HG03039 (cell line): Measurements from ENCODE around the gene NR2F1-AS1.
"Not testable (repeated sequence)": the region's sequence is repeated elsewhere in the genome, so short reads cannot be mapped to it uniquely, and the experiment has no call there.

Experiments used
- ATAC-seq: cut with Tn5 transposase; IDR thresholded peaks from one replicate; pipeline ENCODE4 v1.9.1; 2021; ENCODE audit warnings: mild to moderate bottlenecking, moderate library complexity; ENCODE audit not compliant: unreplicated experiment

The NR2F1-AS1 gene

GRCh38 chr5:93557021-93557604, 23.9 kb downstream of the NR2F1-AS1 start:
- ATAC-seq: no peak

DNA sequence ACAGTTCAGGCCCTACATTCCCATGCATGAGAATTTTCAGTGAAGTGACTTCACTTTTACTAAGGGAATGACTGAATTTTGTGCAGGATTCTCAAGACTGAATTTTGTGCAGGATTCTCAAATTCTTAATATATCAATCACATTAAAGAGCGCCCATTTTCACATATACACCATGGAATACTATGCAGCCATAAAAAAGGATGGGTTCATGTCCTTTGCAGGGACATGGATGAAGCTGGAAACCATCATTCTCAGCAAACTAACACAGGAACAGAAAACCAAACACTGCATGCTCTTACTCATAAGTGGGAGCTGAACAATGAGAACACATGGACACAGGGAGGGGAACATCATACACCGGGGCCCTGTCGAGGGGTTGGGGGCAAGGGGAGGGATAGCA, 31.4 kb downstream of the NR2F1-AS1 start:
- ATAC-seq: not testable (repeated sequence)

- ATAC-seq: no peak
These were observed 35.1 kb downstream of the NR2F1-AS1 start for GRCh38 chr5:93545872-93546271.

DNA sequence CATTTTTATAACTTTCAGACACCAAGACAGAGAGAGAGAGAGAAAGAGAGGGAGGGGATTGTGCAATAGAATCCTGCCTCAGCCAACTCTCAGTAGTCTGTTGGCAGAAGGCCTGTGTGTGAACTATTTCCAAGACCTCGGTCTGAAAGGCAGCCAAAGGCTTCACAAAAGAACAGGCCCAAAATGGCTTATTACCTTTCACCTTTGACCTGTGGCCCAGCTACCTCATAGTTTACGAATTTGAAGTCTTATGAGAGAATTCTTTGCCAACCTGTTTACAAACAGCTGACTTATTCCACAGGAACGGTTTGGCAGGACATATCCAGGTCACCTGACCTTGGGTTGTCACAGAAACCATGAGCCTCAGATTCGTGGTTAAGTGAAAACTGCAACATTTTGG, 48.6 kb downstream of the NR2F1-AS1 start:
- ATAC-seq: no peak

- not testable (repeated sequence) for ATAC-seq
These were observed 59.2 kb downstream of the NR2F1-AS1 start for GRCh38 chr5:93521815-93522214.

DNA sequence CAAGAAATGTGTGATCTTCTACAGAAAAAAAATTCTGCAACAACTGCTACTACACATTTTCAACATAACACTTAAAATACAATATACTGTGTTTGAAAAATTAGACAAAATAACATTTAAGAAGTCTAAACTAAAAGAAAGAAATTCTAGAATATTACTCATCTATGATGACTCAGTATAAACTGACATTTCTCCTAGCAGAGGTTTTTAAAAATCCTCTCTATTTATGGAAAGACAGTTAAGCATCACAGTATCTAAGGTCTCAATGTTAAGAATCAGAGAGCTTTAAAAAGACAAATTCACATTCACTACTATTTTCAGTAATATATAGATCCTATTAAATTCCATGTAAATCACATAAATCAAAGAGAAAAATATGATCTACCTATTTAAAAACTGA, 61.3 kb downstream of the NR2F1-AS1 start:
- no peak for ATAC-seq

DNA sequence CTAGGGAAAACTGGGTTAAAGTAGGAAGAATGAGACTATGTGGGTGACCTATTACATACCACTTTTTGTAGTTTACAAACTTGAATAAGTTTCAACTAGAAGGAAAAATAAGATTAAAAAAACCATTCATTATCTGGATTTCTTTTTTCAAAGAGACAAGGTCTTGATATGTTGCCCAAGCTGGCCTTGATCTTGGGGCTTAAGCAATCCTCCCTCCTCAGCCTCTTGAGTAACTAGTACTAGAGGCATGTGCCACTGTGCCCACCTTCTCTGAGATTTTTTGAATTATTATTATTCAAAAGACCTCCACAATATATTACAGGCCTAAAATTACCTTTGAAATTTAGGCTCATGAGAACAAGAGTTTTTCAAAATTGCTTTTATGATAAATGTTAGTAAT, 63.2 kb downstream of the NR2F1-AS1 start:
- ATAC-seq: no peak

GRCh38 chr5:93513298-93513697, 67.7 kb downstream of the NR2F1-AS1 start:
- ATAC-seq: no peak

- no peak for ATAC-seq
These were observed 68.2 kb downstream of the NR2F1-AS1 start for GRCh38 chr5:93512799-93513198.

DNA sequence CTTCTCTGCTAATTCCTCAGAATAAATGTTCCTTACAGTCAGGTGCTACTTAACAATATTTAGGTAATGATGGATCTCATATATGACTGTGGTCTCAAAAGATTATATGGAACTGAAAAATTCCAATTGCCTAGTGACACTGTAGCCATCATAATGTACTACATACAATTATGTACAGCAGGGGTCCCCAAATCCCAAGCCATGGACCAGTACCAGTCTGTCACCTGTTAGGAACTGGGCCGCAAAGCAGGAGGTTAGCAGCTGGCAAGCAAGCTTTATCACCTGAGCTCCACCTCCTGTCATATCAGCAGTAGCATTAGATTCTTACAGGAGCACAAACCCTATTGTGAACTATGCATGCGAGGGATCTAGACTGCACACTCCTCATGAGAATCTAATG, 69.6 kb downstream of the NR2F1-AS1 start:
- ATAC-seq: no peak

GRCh38 chr5:93510626-93511380, 70.2 kb downstream of the NR2F1-AS1 start:
- ATAC-seq: no peak

DNA sequence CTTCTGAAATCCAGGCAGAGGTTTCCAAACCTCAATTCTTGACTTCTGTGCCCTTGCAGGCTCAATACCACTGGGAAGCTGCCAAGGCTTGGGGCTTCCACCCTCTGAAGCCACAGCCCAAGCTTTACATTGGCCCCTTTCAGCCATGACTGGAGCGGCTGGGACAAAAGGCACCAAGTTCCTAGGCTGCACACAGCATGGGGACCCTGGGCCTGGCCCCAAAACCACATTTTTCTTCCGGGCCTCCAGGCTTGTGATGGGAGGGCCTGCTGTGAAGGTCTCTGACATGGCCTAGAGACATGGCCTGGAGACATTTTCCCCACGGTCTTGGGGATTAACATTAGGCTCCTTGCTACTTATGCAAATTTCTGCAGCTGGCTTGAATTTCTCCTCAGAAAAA, 75.5 kb downstream of the NR2F1-AS1 start:
- not testable (repeated sequence) for ATAC-seq

GRCh38 chr5:93503598-93504067, 77.4 kb downstream of the NR2F1-AS1 start:
- ATAC-seq: no peak

- no peak for ATAC-seq
These were observed 83.9 kb downstream of the NR2F1-AS1 start for GRCh38 chr5:93497096-93497495.

GRCh38 chr5:93479982-93480509, 101.0 kb downstream of the NR2F1-AS1 start:
- ATAC-seq: no peak

- ATAC-seq: no peak
These were observed 103.2 kb downstream of the NR2F1-AS1 start for GRCh38 chr5:93477816-93478215.

DNA sequence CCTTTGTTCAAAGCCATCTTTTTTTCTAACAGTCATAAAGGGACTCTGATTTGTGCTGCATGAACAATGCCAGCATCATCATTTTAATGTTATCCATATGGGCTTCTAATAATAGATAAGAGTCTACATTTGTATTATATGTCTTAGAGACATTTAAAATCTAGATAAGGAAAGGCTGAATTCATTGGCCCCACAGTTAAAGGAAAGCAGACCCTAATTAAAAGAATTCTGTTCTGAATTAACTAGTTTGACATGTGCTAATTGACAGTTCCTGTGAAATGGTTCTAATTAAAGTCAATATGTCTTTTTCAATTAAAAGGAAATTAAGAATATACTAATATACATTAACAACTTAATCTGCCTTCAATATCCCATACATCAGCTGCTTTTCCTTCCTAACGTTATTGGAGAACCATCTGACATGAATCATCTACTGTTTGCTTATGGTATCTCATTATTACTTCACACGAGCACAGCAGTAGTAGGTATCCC, 104.7 kb downstream of the NR2F1-AS1 start:
- ATAC-seq: no peak

- ATAC-seq: no peak
These were observed 118.1 kb downstream of the NR2F1-AS1 start for GRCh38 chr5:93462916-93463315.

DNA sequence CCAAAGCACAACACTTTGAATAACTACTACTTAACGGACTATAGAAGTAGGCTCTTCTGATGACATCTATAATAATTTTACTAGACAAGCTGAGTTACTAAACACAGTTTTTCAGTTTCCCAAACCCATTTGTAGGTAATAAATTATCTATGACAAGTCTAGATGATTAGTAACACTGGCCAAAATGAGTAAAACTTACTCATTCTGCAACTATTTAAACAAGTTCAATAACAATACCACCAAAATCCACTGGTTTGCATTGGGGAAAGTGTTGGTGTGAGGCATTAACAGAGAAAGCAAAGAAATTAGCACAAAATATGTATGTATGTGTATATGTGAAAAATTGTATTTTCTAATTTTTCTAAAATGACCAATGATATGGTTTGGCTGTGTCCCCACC, 119.3 kb downstream of the NR2F1-AS1 start:
- ATAC-seq: no peak

- no peak for ATAC-seq
These were observed 120.7 kb downstream of the NR2F1-AS1 start for GRCh38 chr5:93460286-93460685.

DNA sequence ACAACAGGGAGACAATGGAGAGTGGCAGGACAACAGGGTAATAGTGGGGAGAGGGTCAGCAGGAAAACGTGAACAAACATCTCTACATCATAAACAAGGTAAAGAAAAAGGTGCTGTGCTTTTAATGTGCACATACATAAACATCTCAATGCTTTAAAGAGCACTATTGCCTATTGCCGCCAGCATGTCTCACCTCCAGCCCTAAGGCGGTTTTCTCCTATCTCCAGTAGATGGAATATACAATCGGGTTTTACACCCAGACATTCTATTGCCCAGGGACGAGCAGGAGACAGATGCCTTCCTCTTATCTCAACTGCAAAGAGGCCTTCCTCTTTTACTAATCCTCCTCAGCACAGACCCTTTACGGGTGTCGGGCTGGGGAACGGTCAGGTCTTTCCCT, 124.2 kb downstream of the NR2F1-AS1 start:
- ATAC-seq: not testable (repeated sequence)

DNA sequence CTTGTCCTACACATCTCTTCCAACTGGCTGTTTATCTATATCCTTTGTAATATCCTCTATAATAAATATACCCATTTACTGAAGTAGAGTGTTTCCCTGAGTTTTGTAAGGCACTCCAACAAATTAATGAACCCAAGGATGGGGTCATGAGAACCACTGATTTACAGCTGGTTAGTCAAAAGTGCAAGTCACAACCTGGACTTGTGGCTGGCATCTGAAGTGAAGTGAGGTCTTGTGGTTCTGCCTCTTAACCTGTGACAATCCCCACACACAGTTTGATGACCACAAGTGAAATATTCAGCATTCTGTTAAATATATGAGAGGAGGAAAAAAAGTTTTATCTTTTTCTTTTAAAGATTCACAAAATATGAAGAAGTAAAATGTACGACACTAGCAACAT, 126.1 kb downstream of the NR2F1-AS1 start:
- no peak for ATAC-seq
